Measurements from ENCODE around the gene IFNL1. TPM values are rescaled to one million over a fixed set of nuclear protein-coding genes. Genes with fewer than 3 reads are reported as not detected.
A peak's percentile ranks its signal among the peaks of the same experiment; 100 is the strongest.

The IFNL1 gene
- total RNA-seq, 1 experiment from 2014 or later, result 0.57 TPM

DNA sequence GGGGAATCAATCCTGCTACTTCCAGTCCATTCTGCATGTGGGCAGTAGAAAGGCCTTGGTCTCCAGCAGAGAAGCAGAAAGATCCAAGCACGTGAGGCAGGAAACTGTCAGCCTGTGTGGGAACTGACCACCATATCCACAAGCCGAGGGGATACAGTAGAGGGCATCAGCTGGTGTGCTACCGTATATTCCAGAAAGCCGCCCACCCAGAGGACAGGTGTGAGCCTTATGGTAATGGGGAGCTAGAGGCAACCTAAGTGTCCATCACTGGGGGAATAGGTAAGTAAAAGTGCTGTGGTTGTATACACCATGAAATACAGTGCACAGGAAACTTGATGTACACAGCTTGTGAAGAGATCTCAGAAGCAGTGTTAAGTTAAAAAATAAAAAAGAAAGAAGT is 2.8 kb upstream of the IFNL1 start:
- CTCF ChIA-PET, result interaction anchor here (0.8 to 1.5 kb wide), 5 partner anchors 18 to 500 kb away, joined by 3 to 5 read pairs (median 4); partner anchors contain the start of gene SAMD4B
- ATAC-seq (peak; percentile 7), DNase-seq (ENCODE audit: low read depth, low spot score) (no peak)
- no peak overlapping the region for H3K4me3 ChIP-seq (ENCODE audit: low read depth in 2 of 2, low read length in 2 of 2)
- H3K27me3 ChIP-seq (ENCODE audit: control insufficient read depth, insufficient read depth, low read length), result peaks cover 33% of the 10 kb centered on the region
- TF ChIP-seq POLR2AphosphoS5 (IDR thresholded peaks at IDR 0.05; ENCODE audit: low read depth, low read length), result no peak
- TF ChIP-seq, protein P1, sequence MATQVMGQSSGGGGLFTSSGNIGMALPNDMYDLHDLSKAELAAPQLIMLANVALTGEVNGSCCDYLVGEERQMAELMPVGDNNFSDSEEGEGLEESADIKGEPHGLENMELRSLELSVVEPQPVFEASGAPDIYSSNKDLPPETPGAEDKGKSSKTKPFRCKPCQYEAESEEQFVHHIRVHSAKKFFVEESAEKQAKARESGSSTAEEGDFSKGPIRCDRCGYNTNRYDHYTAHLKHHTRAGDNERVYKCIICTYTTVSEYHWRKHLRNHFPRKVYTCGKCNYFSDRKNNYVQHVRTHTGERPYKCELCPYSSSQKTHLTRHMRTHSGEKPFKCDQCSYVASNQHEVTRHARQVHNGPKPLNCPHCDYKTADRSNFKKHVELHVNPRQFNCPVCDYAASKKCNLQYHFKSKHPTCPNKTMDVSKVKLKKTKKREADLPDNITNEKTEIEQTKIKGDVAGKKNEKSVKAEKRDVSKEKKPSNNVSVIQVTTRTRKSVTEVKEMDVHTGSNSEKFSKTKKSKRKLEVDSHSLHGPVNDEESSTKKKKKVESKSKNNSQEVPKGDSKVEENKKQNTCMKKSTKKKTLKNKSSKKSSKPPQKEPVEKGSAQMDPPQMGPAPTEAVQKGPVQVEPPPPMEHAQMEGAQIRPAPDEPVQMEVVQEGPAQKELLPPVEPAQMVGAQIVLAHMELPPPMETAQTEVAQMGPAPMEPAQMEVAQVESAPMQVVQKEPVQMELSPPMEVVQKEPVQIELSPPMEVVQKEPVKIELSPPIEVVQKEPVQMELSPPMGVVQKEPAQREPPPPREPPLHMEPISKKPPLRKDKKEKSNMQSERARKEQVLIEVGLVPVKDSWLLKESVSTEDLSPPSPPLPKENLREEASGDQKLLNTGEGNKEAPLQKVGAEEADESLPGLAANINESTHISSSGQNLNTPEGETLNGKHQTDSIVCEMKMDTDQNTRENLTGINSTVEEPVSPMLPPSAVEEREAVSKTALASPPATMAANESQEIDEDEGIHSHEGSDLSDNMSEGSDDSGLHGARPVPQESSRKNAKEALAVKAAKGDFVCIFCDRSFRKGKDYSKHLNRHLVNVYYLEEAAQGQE (IDR thresholded peaks at IDR 0.05; ENCODE audit: insufficient read depth in 1 of 2, low read depth in 2 of 2, low read length in 1 of 2), result no peak
- TF ChIP-seq, protein P2, sequence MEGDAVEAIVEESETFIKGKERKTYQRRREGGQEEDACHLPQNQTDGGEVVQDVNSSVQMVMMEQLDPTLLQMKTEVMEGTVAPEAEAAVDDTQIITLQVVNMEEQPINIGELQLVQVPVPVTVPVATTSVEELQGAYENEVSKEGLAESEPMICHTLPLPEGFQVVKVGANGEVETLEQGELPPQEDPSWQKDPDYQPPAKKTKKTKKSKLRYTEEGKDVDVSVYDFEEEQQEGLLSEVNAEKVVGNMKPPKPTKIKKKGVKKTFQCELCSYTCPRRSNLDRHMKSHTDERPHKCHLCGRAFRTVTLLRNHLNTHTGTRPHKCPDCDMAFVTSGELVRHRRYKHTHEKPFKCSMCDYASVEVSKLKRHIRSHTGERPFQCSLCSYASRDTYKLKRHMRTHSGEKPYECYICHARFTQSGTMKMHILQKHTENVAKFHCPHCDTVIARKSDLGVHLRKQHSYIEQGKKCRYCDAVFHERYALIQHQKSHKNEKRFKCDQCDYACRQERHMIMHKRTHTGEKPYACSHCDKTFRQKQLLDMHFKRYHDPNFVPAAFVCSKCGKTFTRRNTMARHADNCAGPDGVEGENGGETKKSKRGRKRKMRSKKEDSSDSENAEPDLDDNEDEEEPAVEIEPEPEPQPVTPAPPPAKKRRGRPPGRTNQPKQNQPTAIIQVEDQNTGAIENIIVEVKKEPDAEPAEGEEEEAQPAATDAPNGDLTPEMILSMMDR (IDR thresholded peaks at IDR 0.05), result no peak
- no peak for TF ChIP-seq SIN3A (IDR thresholded peaks at IDR 0.05; ENCODE audit: borderline replicate concordance, insufficient read depth, low read depth, low read length)
- no peak for TF ChIP-seq TCF7L2 (IDR thresholded peaks at IDR 0.05; ENCODE audit: low read depth, low read length)
- POLR2A ChIA-PET, result interaction anchor here (0.6 to 1.1 kb wide), 3 partner anchors 18 to 186 kb away, joined by 3 to 10 read pairs (median 3); no protein-coding TSS in a partner anchor
- intact Hi-C loops (cut with micrococcal nuclease; ENCODE audit: unreplicated experiment), result no loop called here
- H3K9me3 ChIP-seq (ENCODE audit: control insufficient read depth, insufficient read depth, low read depth, low read length), result no peaks in the 10 kb centered on the region
- in situ Hi-C loops (cut with HindIII; ENCODE audit: low pct_unique_long_range_greater_than_20kb, low sequenced_read_pairs), result loop anchor here (10.0 kb wide), 1 partner anchor 51 kb away; the partner anchor contains the start of gene SAMD4B
- no peak overlapping the region for H3K27ac ChIP-seq (ENCODE audit: low read length)
- BruUV-seq (replicated peaks), result no TSS peak
- no peaks in the 10 kb centered on the region; the same call in 1 of the 2 replicates for H3K4me1 ChIP-seq (ENCODE audit: control insufficient read depth, insufficient read depth, low read length)
- no peaks in the 10 kb centered on the region for H3K36me3 ChIP-seq (ENCODE audit: control insufficient read depth, insufficient read depth, low read length)

DNA sequence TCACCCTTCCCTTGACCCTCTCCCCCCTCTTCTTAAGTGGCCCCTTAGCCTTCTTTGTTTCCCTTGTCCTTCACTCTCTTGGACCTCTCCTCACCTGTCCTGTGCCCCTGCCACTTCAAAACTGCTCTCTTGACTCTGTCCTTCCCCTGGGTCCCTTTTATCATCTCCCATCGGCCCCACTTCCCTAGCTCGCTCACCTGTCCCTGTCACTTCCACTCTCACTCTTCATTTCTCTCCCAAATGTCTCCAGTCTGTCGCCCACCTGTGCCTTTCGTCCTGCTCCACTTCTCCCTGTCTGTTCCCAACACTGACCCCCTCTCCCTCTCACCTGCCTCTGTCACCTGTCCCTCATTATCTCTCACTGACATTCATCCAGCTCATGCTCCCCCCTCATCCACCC is 699 bp downstream of the IFNL1 start:
- peaks cover 15% of the 10 kb centered on the region for H3K27me3 ChIP-seq (ENCODE audit: control insufficient read depth, insufficient read depth, low read length)

More for the DNA sequence above, 699 bp downstream of the IFNL1 start:
- no peaks in the 10 kb centered on the region; the same call in 1 of the 2 replicates for H3K4me1 ChIP-seq (ENCODE audit: control insufficient read depth, insufficient read depth, low read length)
- H3K36me3 ChIP-seq (ENCODE audit: control insufficient read depth, insufficient read depth, low read length), result no peaks in the 10 kb centered on the region
- intact Hi-C loops (cut with micrococcal nuclease; ENCODE audit: unreplicated experiment) (no loop called here), in situ Hi-C loops (cut with HindIII; ENCODE audit: low pct_unique_long_range_greater_than_20kb, low sequenced_read_pairs) (loop anchor here (10.0 kb wide), 1 partner anchor 48 kb away; the partner anchor contains the start of gene SAMD4B)
- no peak for DNase-seq (ENCODE audit: low read depth, low spot score)
- BruUV-seq (replicated peaks), result no TSS peak
- H3K9me3 ChIP-seq (ENCODE audit: control insufficient read depth, insufficient read depth, low read depth, low read length), result no peaks in the 10 kb centered on the region
- TF ChIP-seq SIN3A (IDR thresholded peaks at IDR 0.05; ENCODE audit: borderline replicate concordance, insufficient read depth, low read depth, low read length), result no peak
- TF ChIP-seq, protein P2 (IDR thresholded peaks at IDR 0.05), result no peak
- TF ChIP-seq, protein P1 (IDR thresholded peaks at IDR 0.05; ENCODE audit: insufficient read depth in 1 of 2, low read depth in 2 of 2, low read length in 1 of 2), result no peak
- TF ChIP-seq TCF7L2 (IDR thresholded peaks at IDR 0.05; ENCODE audit: low read depth, low read length), result no peak
- no peak for TF ChIP-seq POLR2AphosphoS5 (IDR thresholded peaks at IDR 0.05; ENCODE audit: low read depth, low read length)
- POLR2A ChIA-PET, result interaction anchor here (0.5 to 1.2 kb wide), 15 partner anchors 13 to 303 kb away, joined by 3 to 19 read pairs (median 4); partner anchors contain the start of gene RPS16
- no peak overlapping the region for H3K27ac ChIP-seq (ENCODE audit: low read length)
- H3K4me3 ChIP-seq (ENCODE audit: low read depth in 2 of 2, low read length in 2 of 2), result no peak overlapping the region
- CTCF ChIA-PET, result interaction anchor here (0.5 to 2.9 kb wide), 16 partner anchors 8 to 673 kb away, joined by 3 to 33 read pairs (median 5); partner anchors contain the start of gene LRFN1
- peak; percentile 0; the same call in 1 of the 2 replicates for ATAC-seq

Data from Panc1 (cell line).